ENCODE results near the gene DIP2B.

DIP2B gene

DNA sequence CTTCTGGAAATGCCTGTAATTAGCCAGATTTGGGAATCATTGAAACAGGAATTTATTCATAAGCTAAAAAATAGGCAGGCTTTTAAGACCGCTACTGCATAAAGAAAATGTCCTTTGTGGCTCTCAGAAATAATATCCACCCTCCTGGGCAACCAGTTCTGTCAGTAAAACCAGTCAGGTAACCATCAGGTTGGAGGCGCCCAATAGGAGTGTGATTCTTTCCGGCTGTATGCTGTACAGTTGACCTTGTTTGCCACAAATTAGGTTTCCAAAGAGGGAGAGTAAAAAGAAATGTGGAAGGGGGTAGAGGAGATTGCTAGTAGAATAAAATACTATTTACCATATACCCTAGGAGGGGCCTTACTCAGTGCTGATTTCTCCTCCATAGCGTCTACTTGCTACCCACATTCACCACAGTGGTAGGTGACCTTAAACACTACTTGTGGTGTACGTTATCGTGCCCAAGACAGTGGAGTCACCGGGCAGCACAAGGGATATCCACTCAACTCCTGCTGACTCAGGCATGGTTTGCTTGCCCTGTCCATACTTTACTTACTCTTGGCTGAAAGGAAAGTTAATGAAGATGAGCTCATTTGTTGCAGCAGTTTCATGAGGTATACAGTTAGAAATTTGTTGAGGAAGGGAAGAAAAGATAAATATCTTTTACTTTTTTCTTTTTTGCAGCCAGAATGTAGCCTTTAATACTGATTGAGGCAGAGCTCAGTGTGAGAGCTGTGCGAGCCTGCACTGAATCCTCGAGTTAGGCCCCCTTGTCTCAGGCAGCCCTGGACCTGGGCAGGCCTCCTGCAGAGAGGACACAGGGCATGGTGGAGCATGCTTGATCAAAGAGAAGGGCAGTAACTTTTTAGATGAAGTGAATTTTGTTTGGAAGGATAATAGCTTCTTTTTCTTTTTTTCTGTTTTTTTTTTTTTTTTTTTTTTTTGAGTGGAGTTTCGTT lies 76.7 kb downstream of the DIP2B start:
- no peak for DNase-seq

DNA sequence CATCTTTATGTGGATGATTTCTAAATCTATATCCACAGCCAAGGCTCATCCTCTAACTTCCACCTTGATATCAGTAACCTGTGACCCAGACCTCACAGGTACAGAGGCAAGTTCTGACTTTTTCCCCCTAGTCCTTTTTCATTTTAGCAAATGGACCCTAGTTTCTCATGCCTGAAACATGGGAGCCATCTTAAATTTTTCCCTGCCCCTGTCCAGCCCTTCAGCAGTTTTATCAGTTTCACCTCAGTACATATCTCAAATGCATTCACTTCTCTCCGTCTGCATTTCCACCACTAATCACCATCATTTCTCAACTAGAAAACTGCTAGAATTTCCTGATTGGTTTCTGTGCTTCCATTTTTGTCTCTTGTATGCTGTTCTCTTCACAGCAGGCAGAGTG lies 79.3 kb downstream of the DIP2B start:
- no peak for DNase-seq

DNA sequence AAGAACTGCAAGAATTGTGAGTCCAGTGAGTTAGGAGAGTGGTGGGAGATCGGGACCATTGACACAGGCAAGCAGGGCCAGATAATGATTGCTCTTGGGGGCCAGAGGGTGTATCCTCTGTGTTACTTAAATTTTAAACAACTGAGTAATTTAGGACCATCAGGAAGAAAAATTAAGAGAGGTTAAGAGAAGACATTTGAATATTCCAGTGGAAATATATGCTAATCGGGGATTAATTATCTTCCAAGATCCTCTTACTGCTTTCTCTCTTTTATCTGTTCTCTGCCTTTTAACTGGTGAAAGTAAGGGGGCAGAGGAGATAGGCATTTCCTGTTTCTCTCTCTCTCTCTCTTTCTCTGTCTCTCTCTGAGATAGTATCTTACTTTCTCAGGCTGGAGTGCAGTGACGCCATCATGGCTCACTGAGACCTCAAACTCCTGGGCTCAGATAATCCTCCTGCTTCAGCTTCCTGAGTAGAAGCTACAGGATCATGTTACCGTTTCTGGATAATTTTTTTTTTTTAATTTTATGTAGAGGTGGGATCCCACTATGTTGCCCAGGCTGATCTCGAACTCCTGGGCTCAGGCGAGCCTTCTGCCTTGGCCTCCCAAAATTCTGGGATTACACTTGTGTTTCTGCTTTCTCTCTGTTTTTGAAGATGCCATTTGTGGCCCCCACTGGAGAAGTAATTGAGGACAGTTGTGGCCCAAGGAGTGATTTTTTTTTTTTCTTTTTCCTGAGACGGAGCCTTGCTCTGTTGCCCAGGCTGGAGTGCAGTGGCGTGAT lies 85.1 kb downstream of the DIP2B start:
- DNase-seq, result no peak

DNA sequence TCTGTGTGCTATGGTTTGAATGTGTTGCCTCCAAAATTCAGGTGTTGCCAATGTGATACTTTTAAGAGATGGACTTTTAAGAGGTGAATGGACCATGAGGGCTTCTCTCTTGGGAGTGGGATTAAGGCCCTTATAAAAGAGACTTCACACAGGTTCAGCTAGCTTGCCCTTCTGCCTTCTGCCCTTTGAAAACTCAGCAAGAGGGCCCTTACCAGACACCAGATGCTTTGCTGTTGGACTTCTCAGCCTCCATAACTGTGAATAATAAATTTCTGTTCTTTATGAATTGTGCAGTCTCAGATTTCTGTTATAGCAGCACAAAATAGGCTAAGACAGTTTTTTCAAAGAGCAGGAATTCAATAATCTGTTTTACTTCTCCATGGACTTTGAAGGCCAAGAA lies 86.1 kb downstream of the DIP2B start:
- no peak for DNase-seq

DNA sequence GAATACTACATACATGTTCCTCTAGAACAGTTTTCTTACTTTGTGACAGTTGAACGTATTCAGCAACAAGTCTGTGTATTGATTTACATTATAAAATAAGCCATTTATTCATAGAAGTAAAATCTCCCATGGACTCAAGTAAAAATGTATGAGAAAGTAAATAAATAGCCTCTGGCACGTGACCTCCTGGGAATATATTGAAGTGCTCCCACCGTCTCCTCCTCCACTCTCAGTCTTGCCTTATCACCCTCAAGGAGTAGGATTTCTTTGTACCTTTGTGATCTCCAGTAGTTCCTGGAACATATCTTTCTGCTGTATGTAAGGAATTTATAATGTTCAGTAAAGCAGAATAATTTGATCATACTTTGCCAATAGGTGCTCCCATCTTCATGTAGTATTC lies 90.9 kb downstream of the DIP2B start:
- no peak for DNase-seq

DNA sequence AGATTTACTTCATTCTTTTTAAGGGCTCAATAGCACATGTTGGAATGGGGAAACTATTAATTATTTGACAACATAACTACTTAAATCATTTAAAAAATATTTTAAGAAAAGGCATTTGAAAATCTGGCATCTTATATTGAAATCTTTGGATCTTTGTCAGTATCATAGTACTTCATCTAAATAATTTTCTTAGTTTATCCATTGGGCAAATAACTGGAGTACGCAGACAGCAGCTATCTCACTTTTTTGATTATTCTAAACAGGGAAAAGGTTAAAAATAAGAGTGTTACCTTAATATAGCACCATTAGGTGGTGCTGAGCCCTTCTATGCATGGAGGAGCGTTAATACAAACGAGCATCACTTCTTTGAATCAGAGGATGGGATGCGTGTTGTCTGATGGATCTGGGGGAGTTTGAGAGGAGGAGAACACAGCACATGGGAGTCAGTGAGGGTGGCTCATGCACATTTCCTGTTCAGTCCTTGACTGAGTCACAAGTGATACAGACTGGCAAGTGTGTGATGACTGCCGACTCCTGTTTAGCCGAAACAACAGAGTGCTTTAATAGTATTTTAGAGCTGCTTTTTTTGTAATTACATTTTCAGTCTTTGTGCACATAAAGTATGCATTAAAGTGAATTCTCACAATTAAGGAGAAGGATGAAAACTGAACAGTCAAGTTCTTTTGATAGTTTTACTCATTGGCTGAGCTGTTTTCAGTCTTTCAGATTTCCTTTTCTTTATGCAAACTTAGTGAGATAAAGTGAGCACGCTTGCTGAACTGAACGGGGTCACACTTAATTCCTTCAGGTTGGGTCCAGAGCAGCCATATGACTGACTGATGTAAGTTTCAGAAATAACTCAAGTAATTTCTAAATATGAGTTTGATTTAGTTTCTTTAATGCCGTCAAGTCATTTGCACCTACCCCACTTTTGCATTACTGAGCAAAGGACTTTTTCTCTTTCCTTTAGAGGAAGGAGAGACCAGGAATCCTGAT lies 92.7 kb downstream of the DIP2B start:
- peak; percentile 13 for DNase-seq

DNA sequence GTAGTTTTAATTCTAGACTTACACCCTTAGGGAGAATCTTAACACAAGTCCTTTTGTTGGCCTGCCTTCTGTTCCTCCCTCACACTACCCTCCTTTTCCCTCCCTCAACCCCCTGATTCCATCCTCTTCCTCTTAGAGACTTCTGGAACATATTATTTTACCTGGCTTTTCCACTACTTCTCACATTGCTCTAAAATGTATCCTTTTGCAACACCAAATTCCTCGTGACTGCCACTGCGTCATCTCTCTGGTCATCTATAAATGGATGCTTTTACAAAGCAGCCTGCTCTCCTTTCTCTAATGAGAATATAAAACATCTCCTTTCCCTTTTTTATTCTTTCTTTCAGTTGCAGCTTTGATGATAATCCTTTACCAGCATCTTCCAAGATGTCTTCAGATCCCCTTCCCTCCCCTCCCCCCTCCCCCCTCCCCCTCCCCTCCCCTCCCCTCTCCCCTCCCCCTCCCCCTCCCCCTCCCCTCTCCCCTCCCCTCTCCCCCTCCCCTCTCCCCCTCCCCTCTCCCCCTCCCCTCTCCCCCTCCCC lies 93.6 kb downstream of the DIP2B start:
- no peak for DNase-seq

DNA sequence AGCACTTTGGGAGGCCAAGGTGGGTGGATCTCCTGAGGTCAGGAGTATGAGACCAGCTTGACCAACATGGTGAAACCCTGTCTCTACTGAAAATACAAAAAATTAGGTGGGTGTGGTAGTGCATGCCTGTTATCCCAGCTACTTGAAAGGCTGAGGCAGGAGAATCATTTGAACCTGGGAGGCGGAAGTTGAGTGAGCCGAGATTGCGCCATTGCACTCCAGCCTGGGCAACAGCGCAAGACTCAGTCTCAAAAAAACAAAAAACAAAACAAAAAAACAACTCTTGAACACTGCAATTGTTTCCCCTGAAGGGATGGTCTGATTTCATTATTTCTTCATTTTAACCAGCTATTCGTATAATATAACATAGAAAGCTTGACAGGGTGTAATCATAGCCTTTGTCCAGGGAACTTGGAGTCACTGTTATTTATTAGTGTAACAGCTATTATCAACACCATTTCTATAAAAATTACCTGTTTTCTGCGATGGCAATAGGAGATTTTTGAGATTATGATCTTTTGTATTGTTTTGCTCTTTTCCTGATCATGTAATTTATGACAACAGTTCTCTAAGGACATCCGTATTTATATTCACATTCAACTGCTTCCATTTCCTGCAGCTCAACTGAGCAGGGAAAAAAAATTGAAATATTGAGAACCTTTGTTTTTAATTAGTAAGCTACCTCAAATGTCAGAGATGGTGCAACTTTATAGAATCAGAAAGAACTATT lies 94.7 kb downstream of the DIP2B start:
- no peak for DNase-seq

DNA sequence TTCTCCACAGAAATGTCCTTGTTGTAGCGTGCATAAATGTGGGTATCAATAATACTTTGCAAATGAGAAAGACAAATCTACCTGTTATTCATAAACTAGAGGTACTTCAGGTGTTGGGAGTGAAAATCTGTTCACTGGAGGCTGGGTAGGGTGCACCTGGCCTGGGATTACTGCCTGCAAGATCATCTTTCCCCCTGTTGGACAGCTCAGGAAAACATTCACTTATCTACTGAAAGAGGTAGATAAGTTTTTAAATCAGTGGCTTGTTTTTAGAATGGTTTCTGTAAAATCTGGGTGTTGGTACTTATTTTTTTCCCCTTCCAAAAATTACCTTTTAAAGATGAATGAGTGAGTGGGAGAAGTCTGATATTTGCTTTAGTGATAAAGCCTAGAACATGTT lies 95.6 kb downstream of the DIP2B start:
- DNase-seq, result no peak

DNA sequence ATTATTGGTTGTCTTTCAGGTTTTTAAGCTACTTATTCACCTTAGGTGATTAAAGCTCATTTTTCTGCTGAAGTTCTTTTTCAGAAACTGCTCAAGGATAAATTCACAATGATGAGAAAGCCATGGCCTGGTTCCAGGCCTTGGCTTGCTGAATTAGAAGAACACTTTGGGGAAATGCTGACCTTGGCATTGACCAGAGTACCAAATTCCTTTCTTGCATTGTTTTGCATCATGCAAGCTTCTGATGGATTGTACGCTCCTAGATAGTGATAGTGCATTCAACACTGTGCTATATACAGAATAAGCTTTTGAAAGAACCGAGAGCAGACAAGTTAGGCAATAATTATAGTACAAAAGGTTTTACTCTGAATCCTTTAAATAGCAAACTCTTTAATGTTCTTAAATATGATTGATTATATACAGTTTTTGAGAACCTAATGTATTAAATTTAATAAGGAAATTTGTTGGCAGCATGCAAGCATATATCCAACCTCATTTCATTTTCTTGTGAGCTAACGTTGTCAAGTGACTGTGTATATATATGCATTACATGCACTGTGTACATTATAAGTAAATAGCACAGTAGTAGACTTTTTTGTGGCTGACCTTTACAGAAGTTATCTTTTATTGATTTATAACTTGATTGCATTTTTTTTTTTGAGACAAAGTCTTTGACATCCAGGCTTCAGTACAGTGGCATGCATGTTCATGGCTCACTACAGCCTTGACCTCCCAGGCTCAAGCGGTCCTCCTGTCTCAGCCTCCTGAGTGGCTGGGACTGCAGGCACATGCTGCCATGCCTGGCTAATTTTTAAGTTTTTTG lies 99.2 kb downstream of the DIP2B start:
- DNase-seq, result no peak

DNA sequence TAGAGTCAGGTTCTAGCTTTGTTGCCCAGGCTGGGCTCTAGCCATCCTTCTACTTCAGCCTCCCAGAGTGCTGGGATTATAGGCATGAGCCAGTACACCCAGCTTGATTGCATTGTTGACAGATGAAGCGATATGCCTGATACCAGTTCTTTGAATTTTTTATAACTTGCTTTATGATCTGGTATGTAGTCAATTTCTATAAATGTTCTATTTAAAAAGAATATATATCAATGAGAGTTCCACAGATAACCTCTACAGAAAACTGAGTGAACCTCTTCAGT lies 99.8 kb downstream of the DIP2B start:
- DNase-seq, result no peak

DNA sequence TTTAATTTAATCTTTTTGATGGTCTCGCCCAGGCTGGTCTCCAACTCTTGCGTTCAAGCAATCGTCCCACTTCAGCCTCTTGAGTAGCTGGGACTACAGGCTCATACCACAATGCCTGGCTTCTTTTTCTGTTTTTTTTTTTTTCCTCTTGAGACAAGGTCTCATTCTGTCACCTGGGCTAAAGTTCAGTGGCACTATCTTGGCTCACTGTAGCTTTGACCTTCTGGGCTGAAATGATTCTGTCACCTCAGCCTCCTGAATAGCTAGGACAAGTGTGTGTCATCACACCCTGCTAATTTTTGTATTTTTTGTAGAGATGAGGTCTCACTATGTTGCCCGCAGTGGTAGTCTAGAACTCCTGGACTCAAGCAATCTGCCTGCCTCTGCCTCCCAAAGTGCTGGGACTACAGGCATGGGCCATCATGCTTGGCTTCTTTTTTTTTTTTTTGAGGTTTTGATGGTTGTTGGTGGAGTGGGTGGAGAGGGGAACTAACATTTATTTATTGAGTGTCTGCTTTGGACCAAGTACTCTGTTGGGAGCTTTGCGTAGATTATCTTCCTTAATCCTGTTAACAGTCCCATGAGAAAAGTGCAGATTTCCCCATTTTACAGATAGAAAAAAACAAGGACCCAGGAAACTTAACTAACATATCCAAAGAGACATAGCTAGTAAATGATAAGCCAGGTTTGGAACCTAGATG lies 102.0 kb downstream of the DIP2B start:
- DNase-seq, result no peak

DNA sequence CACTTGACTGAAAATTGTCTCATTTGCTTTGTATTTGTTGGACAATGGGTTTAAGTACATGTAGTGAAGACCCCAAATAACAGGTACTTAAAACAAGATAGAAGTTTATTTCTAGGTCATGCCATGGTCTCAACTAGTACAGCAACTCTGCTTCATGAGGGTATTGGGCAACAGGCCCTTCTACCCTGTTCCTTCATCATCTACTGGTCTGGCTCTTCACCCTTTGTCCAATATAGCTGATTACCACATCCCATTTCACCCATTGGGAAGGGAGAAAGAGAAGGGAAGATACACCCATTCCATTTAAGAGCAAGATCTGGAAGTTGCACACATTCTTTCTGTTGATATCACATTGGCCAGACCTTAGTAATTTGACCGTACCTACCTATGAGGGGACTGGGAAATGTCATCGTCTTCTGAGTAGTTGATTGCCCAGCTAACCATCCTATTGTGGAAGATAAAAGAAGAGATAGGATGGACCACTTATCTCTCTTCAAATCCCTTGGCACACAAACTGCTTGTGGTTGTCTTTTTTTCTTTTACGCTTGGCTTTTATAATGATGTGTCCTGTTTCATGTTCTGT lies 104.6 kb downstream of the DIP2B start:
- no peak for DNase-seq

DNA sequence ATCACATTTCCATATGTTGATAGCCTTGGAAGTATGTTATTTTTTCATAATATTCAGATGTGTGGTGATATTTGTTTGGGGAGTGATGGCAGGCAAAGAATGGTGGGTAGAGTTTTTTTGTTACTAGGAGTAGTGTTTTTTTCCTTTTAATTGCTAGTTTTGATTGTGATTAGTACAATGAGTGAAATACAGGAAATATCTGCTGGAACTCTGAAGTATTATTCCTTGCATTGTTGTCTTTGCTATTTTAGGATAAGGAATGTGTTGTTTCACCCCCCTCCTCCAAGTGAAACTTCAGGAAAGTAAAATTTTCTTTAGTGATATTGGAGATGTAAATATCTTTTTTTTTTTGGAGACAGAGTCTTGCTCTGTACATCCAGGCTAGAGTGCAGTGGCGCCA lies 105.4 kb downstream of the DIP2B start:
- no peak for DNase-seq

DNA sequence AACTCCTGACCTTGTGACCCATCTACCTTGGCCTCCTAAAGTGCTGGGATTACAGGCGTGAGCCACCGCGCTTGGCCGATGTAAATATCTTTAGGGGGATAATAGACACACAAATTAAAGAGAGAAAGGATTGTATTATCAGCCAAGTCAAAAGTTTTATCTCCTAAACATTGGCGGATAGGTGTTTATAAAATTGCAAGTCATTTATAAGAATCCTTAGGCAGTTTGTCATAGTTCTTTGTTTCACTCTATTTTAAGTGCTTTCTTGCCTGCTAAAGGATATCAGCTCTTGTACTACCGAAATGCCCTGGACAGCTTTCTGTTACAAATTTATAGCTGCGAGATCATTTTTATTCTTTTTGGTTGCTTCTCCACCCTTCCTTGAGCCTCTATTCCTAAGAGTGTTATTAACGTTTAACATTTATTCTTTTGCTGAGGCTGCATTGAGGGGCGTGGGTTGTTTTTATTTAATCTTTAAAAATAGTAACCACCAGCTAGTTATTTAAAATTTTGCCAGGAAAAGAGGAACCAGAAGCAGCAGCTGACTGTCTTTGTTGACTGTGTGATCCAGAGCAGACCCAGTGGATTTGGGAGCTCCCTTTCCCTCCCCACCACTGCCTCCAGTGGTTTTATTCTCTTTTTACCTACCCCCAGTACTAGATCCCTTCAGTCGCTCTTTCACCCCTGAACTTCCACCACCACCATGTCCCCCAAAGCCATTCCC lies 106.4 kb downstream of the DIP2B start:
- no peak for DNase-seq

DNA sequence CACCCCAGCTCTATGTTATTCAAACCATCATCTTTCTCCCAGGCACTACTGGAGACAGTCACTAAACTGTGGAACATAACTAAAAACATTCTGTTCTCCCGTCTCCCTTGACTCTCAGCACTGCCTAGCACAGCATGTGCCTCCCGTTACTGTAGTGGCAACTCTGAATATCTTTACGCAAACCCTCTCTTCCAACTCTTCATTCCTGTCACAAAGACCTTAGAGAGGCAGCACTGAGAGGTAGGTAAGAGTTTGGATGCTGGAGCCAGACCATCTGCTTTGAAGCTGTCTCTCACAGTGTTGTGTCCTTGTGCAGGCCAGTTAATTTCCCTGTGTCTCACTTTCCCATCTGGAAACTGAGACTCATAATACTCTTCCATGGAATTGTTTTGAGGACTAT lies 108.1 kb downstream of the DIP2B start:
- no peak for DNase-seq

DNA sequence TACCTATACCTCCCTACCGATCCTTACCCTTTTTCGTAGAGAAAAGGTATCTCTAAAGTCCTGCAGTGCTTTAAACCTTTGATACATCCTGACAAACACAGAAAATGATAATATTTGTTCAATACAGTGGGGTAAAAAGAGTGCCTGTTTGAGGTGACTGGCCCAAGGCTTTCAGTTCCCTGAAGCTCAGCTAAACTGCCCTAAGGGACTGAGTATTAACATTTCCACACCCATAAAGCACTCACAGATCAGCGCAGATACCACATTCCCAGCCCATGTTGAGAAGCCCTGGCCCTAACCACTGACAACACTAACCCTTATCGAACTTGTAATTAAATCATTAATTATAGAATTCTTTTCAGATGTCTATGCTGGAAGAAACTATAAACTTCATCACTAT lies 108.7 kb downstream of the DIP2B start:
- no peak for DNase-seq

DNA sequence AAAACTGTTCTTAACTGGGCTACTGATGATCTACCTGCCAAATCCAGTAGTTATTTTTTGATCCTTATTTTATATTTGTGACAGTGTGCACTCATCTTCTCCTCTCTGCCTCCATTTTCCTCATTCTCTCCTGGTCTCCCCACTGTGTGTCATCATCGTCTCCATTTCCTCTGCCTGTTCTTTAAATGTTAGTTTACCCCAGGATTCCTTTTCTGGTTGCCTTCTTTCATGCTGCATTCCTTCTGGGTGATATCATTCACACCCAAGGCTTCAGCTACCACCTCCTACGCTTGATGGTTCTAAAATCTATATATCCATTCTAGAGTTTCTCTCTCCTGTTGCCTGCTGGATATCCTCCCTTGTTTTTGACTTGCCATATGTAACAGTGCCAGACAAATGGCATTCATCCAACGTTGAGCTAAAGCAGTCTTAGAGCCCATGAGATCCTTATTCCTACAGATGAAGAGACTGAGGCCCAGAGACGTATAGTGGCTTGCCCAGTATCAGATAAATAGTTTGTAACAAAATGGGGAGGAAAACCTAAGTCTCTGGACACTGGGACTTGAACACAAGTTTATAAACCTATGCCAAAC lies 109.5 kb downstream of the DIP2B start:
- DNase-seq, result no peak
